Ovary (tissue), 9 donors: ENCODE data around the gene PRDM16. TPM values are rescaled to one million over a fixed set of nuclear protein-coding genes. Genes with fewer than 3 reads are reported as not detected.

Experiments
- DNase-seq, 5 donors: peaks; one replicate each; pipeline ENCODE4 v3.0.0-alpha.2; 2019 to 2020
- H3K27ac ChIP-seq, 2 donors: fragments of 200-600 bp; one replicate each; pipeline versions ENCODE4 v1.5.1 to v1.8.0; 2019 to 2022
- H3K27me3 ChIP-seq: fragments of 200-600 bp; one replicate; pipeline ENCODE4 v1.8.0; 2022
- H3K36me3 ChIP-seq: fragments of 200-600 bp; sonication (generic); one replicate; pipeline ENCODE4 v1.5.1; 2019
- H3K4me1 ChIP-seq: one replicate; pipeline ENCODE4 v1.8.1; 2013; ENCODE audit warnings: mild to moderate bottlenecking, moderate library complexity; ENCODE audit not compliant: insufficient read depth
- H3K4me3 ChIP-seq: fragments of 200-600 bp; sonication (generic); one replicate; pipeline ENCODE4 v1.5.1; 2017
- H3K9me3 ChIP-seq, 2 donors: fragments of 200-600 bp in 1 of 2; sonication (generic) in 1 of 2; one replicate each; pipeline versions ENCODE4 v1.5.1 to v1.8.1; 2013 to 2019; ENCODE audit warnings: mild to moderate bottlenecking in 1 of 2, moderate library complexity in 1 of 2
- CTCF ChIP-seq, 3 donors: fragments of 450-650 bp in 2 of 3; fragments of 200-600 bp in 1 of 3; IDR thresholded peaks; one replicate each; pipeline versions ENCODE4 v1.5.1 to v1.8.0; 2016 to 2022; ENCODE audit warnings: antibody characterized with exemption in 3 of 3, mild to moderate bottlenecking in 1 of 3
- EP300 ChIP-seq: sonication (generic); formaldehyde crosslinking; IDR thresholded peaks from one replicate; pipeline ENCODE4 v1.6.1; 2017; ENCODE audit warnings: antibody characterized with exemption
- POLR2A ChIP-seq: fragments of 450-650 bp; IDR thresholded peaks from one replicate; pipeline ENCODE4 v1.6.1; 2017; ENCODE audit warnings: antibody characterized with exemption, mild to moderate bottlenecking, moderate library complexity
- WGBS, 3 donors: extraction: QIAGEN DNeasy Blood & Tissue Kit in 1 of 3; methylation state at CpG; one replicate each; pipeline versions ENCODE4 v1.1.5 to v1.1.7; 2013 to 2017; 5-methylcytosine and 5-hydroxymethylcytosine counted together
- intact Hi-C, 4 donors: fragments of 100-400 bp; cut with DNase I; formaldehyde crosslinking; loops; one replicate each; pipeline versions ENCODE4 v1.11.0 to v1.15.1; 2022 to 2023
- polyA plus RNA-seq, 2 donors: library from polyadenylated mRNA; stranded (reverse); fragments of 200-250 nt in 1 of 2; fragments of 350-450 nt in 1 of 2; fragmentation: Illumina TruSeq in 1 of 2; extraction: RNeasy Lipid Tissue Mini Kit (QIAGEN cat#74804) in 1 of 2; gene quantifications; one replicate each; pipeline ENCODE4 v1.2.3, GENCODE V29; 2013 to 2014
- total RNA-seq, 7 donors: library from RNA; depleted of rRNA in 2 of 7; stranded (reverse); fragments of >200 nt in 2 of 7; fragmentation: NEBNext Ultra II Directional in 3 of 7; extraction: Animal tissue kit (Norgen Biotek cat#: 25700) in 3 of 7; gene quantifications; one replicate each; pipeline versions ENCODE4 v1.1.0 to v1.2.4, GENCODE V29; 2016 to 2023
- donor health status: DM: no; HTN: no; CAD: no; lungs with moderate emphysema.
- donor health status: DM: no; HTN: no; CAD: no.
- donor health status: Bipolar disorder and iron deficiency.
- donor health status: DM: yes; HTN: yes; CAD: no.
- donor health status: DM: no; HTN: no; CAD: no.
- donor health status: DM: yes; HTN: yes; CAD: no.

Gene PRDM16
- total and polyA plus RNA-seq, 9 donors = 1.1 to 17.3 (median 3.9) TPM

- 83 to 88% (median 86%) methylated on average over 21 of the region's 21 CpGs for WGBS, 3 donors
- H3K27me3 ChIP-seq = no peaks in the 10 kb centered on the region
- no peak overlapping the region for H3K4me3 ChIP-seq
- no peaks in the 10 kb centered on the region for H3K36me3 ChIP-seq
- no peak for DNase-seq
- no peak overlapping the region for H3K27ac ChIP-seq
- H3K4me1 ChIP-seq = no peaks in the 10 kb centered on the region
- intact Hi-C loops = no loop called here
- no peak for TF ChIP-seq EP300
- no peak for TF ChIP-seq POLR2A
- no peak for TF ChIP-seq CTCF (IDR thresholded peaks at IDR 0.05)
- no peaks in the 10 kb centered on the region for H3K9me3 ChIP-seq
Measured at GRCh38 chr1:3326516-3327388, 257.7 kb downstream of the PRDM16 start.

DNA sequence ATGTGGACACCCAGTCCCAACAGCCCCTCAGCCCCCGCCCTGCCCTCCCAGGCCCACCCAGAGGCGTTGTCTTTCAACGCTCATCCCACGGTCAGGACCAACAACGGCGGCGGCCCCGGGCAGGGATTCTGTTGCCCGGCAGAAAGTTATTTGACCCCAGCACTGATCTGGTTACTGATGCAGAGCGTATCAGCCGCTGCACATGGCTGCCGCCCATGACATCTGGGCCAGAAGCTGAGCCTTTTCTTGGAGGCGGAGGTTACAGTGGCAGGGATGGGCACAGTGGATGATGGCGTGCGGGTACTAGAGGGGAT is 258.3 kb downstream of the PRDM16 start:
- intact Hi-C loops = no loop called here
- no peaks in the 10 kb centered on the region for H3K36me3 ChIP-seq
- no peak overlapping the region for H3K4me3 ChIP-seq
- H3K4me1 ChIP-seq = no peaks in the 10 kb centered on the region
- DNase-seq = no peak
- no peaks in the 10 kb centered on the region for H3K27me3 ChIP-seq
- no peak for TF ChIP-seq POLR2A
- no peak for TF ChIP-seq EP300
- TF ChIP-seq CTCF (IDR thresholded peaks at IDR 0.05) = no peak
- no peaks in the 10 kb centered on the region for H3K9me3 ChIP-seq
- H3K27ac ChIP-seq = no peak overlapping the region
- WGBS, 3 donors = 79 to 91% (median 85%) methylated on average over 15 of the region's 15 CpGs

GRCh38 chr1:3327936-3328590 is 259.1 kb downstream of the PRDM16 start:
- no peaks in the 10 kb centered on the region for H3K4me1 ChIP-seq
- DNase-seq = no peak
- WGBS, 3 donors = 83 to 89% (median 89%) methylated on average over 12 to 15 of the region's 15 CpGs
- H3K27me3 ChIP-seq = no peaks in the 10 kb centered on the region
- no peaks in the 10 kb centered on the region for H3K9me3 ChIP-seq
- no peak overlapping the region for H3K27ac ChIP-seq
- no peak for TF ChIP-seq EP300
- TF ChIP-seq CTCF (IDR thresholded peaks at IDR 0.05) = no peak
- TF ChIP-seq POLR2A = no peak
- H3K36me3 ChIP-seq = no peaks in the 10 kb centered on the region
- intact Hi-C loops = no loop called here
- no peak overlapping the region for H3K4me3 ChIP-seq

GRCh38 chr1:3329640-3330281 is 260.8 kb downstream of the PRDM16 start:
- H3K27ac ChIP-seq = no peak overlapping the region
- H3K4me3 ChIP-seq = no peak overlapping the region
- H3K9me3 ChIP-seq = no peaks in the 10 kb centered on the region
- peaks cover 2% of the 10 kb centered on the region for H3K4me1 ChIP-seq
- no peak for TF ChIP-seq EP300
- TF ChIP-seq POLR2A = no peak
- no peak for TF ChIP-seq CTCF (IDR thresholded peaks at IDR 0.05)
- intact Hi-C loops = no loop called here
- WGBS, 3 donors = 88 to 89% (median 88%) methylated on average over 12 of the region's 12 CpGs
- H3K27me3 ChIP-seq = no peaks in the 10 kb centered on the region
- no peak for DNase-seq
- no peaks in the 10 kb centered on the region for H3K36me3 ChIP-seq
